PC-3 (cell line): ENCODE data around the gene MYO5B. TPM values are rescaled to one million over a fixed set of nuclear protein-coding genes. Genes with fewer than 3 reads are reported as not detected.
A peak's percentile ranks its signal among the peaks of the same experiment; 100 is the strongest.

Source experiments
- ATAC-seq: fragments of 200-7000 bp; cut with Tn5 transposase; 2 replicates; pipeline ENCODE4 v1.9.1; 2020; ENCODE audit warnings: mild to moderate bottlenecking, moderate library complexity
- BruUV-seq: library from RNA; stranded (reverse); fragments of 400-500 nt; replicated peaks from 2 replicates; lab custom pipeline; 2021; lab: Mats Ljungman, UMichigan
- CTCF ChIA-PET: fragments of 300-600 bp; sonication (Branson Sonifier 250); formaldehyde crosslinking; loops from one replicate; lab custom pipeline; 2022; ENCODE audit warnings: antibody characterized with exemption; lab: Charles Lee
- POLR2A ChIA-PET: fragments of 300-600 bp; sonication (Branson Sonifier 250); formaldehyde crosslinking; loops from one replicate; lab custom pipeline; 2022; ENCODE audit warnings: antibody characterized with exemption; ENCODE audit not compliant: unreplicated experiment; lab: Charles Lee
- DNase-seq: peaks from one replicate; pipeline ENCODE4 v3.0.0-alpha.2; 2015
- H2AFZ ChIP-seq: fragments of 300-600 bp; sonication (generic); 2 replicates; pipeline ENCODE4 v1.6.0; 2016; ENCODE audit warnings: antibody characterized with exemption, low read length
- H3F3A ChIP-seq: fragments of 300-600 bp; sonication (generic); one replicate; pipeline ENCODE4 v1.6.0; 2017; ENCODE audit warnings: antibody characterized with exemption, low read length, control low read depth, mild to moderate bottlenecking; ENCODE audit not compliant: unreplicated experiment
- H3K27ac ChIP-seq: fragments of 300-600 bp; sonication (generic); 2 replicates; pipeline ENCODE4 v1.5.1; 2016; ENCODE audit warnings: mild to moderate bottlenecking, low read length
- H3K27me3 ChIP-seq: fragments of 300-600 bp; sonication (generic); 2 replicates; pipeline ENCODE4 v1.6.1; 2016; ENCODE audit warnings: low read length, mixed read lengths
- H3K36me3 ChIP-seq: fragments of 300-600 bp; sonication (generic); 2 replicates; pipeline ENCODE4 v1.6.1; 2016; ENCODE audit warnings: low read depth, mixed run types, low read length, mixed read lengths
- H3K4me1 ChIP-seq: fragments of 300-600 bp; sonication (generic); 2 replicates; pipeline ENCODE4 v1.5.1; 2016; ENCODE audit warnings: low read length; ENCODE audit not compliant: insufficient read depth
- H3K4me2 ChIP-seq: fragments of 300-600 bp; sonication (generic); 2 replicates; pipeline ENCODE4 v1.6.0; 2016; ENCODE audit warnings: low read length
- H3K4me3 ChIP-seq: fragments of 300-600 bp; sonication (generic); 2 replicates; pipeline ENCODE4 v1.5.1; 2016; ENCODE audit warnings: mild to moderate bottlenecking, low read length, mixed read lengths
- H3K79me2 ChIP-seq: fragments of 300-600 bp; sonication (generic); 2 replicates; pipeline ENCODE4 v1.6.1; 2017; ENCODE audit warnings: low read length, mixed read lengths
- H3K9ac ChIP-seq: fragments of 300-600 bp; sonication (generic); 2 replicates; pipeline ENCODE4 v1.6.0; 2016; ENCODE audit warnings: mild to moderate bottlenecking, low read length
- H3K9me2 ChIP-seq: fragments of 300-600 bp; sonication (generic); replicated peaks from 2 replicates; pipeline ENCODE4 v1.6.1; 2016; ENCODE audit warnings: mixed run types, low read length, mixed read lengths
- H3K9me3 ChIP-seq: fragments of 300-600 bp; sonication (generic); 2 replicates; pipeline ENCODE4 v1.6.1; 2016; ENCODE audit warnings: low read length, mixed read lengths
- H4K20me1 ChIP-seq: fragments of 300-600 bp; sonication (generic); 2 replicates; pipeline ENCODE4 v1.6.1; 2016; ENCODE audit warnings: low read length, mixed read lengths
- CTCF ChIP-seq: fragments of 300-600 bp; sonication (generic); conservative IDR thresholded peaks from 2 replicates; pipeline ENCODE4 v1.5.1; 2017; ENCODE audit warnings: antibody characterized with exemption, low read depth, mild to moderate bottlenecking, low read length
- EZH2 ChIP-seq: fragments of 300-600 bp; sonication (generic); IDR thresholded peaks from one replicate; pipeline ENCODE4 v1.6.1; 2017; ENCODE audit warnings: antibody characterized with exemption, mild to moderate bottlenecking, low read length; ENCODE audit not compliant: unreplicated experiment
- EZH2phosphoT487 ChIP-seq: fragments of 300-600 bp; sonication (generic); IDR thresholded peaks from 2 replicates; pipeline ENCODE4 v1.6.1; 2018; ENCODE audit warnings: mild to moderate bottlenecking, antibody characterized with exemption, low read length, borderline replicate concordance
- intact Hi-C: fragments of 100-400 bp; cut with micrococcal nuclease; formaldehyde crosslinking; loops from 2 replicates; pipeline ENCODE4 v1.9.0; 2023
- total RNA-seq: library from RNA; depleted of rRNA; stranded (reverse); fragments of >200 nt; gene quantifications from 2 replicates; pipeline ENCODE4 v1.2.3, GENCODE V29; 2014

The MYO5B gene
- total RNA-seq, 1 experiment from 2014 or later, result 10.7 TPM

GRCh38 chr18:50193796-50194630 lies 934 bp downstream of the MYO5B start:
- Histone ChIP-seq H3K27me3 (no peaks in the 10 kb centered on the region), H3K79me2 (peaks cover 40% of the 10 kb centered on the region), H4K20me1 (no peaks in the 10 kb centered on the region), H3K4me1 (peaks cover 15% of the 10 kb centered on the region; the same call in 1 of the 2 replicates), H3K9ac (peak overlapping the region; percentile 68), H2AFZ (no peak overlapping the region), H3K27ac (0 out of 2 replicates have a peak overlapping the region, but pooled peaks have one; percentile 13), H3K9me2 (no peaks in the 10 kb centered on the region), H3F3A (no peaks in the 10 kb centered on the region), H3K4me2 (peak overlapping the region; percentile 79), H3K4me3 (peak overlapping the region; percentile 71), H3K36me3 (no peaks in the 10 kb centered on the region), H3K9me3 (no peaks in the 10 kb centered on the region)
- DNase-seq (peak; percentile 1), ATAC-seq (peak; percentile 9; the same call in 1 of the 2 replicates)
- TF ChIP-seq CTCF (no peak), EZH2phosphoT487 (no peak), EZH2 (no peak)
- intact Hi-C loops, result loop anchor here (5.0 kb wide), 1 partner anchor 97 kb away; no protein-coding TSS in a partner anchor
- CTCF ChIA-PET, result interaction anchor here (0.6 to 1.5 kb wide), 4 partner anchors 9 to 302 kb away, joined by 3 to 5 read pairs (median 4); no protein-coding TSS in a partner anchor
- POLR2A ChIA-PET, result interaction anchor here (1.2 kb wide), 1 partner anchor 94 kb away, joined by 6 read pairs; no protein-coding TSS in a partner anchor
- BruUV-seq, result TSS peak; percentile 29

GRCh38 chr18:50192995-50193795 lies 1.8 kb downstream of the MYO5B start:
- POLR2A ChIA-PET, result no interaction called here
- intact Hi-C loops, result loop anchor here (5.0 kb wide), 1 partner anchor 96 kb away; no protein-coding TSS in a partner anchor
- no peaks in the 10 kb centered on the region for H3K27me3 ChIP-seq
- H3F3A ChIP-seq, result no peaks in the 10 kb centered on the region
- peak overlapping the region; percentile 16; the same call in 1 of the 2 replicates for H3K27ac ChIP-seq
- CTCF ChIA-PET, result interaction anchor here (0.6 kb wide), 1 partner anchor 301 kb away, joined by 5 read pairs; no protein-coding TSS in a partner anchor
- H3K4me1 ChIP-seq, result peaks cover 15% of the 10 kb centered on the region; the same call in 1 of the 2 replicates
- no peaks in the 10 kb centered on the region for H3K9me2 ChIP-seq
- no peaks in the 10 kb centered on the region for H4K20me1 ChIP-seq
- no peak overlapping the region for H2AFZ ChIP-seq
- peak overlapping the region; percentile 68 for H3K9ac ChIP-seq
- no peaks in the 10 kb centered on the region for H3K9me3 ChIP-seq
- peak overlapping the region; percentile 79 for H3K4me2 ChIP-seq
- peaks cover 42% of the 10 kb centered on the region for H3K79me2 ChIP-seq
- DNase-seq (peak; percentile 4), ATAC-seq (peak; percentile 8; the same call in 1 of the 2 replicates)
- peak overlapping the region; percentile 71 for H3K4me3 ChIP-seq
- no peak for TF ChIP-seq EZH2
- no peak for TF ChIP-seq CTCF
- TF ChIP-seq EZH2phosphoT487, result no peak
- TSS peak; percentile 76 for BruUV-seq
- H3K36me3 ChIP-seq, result no peaks in the 10 kb centered on the region
